ENCODE data around the gene SNPH. TPM values are rescaled to one million over a fixed set of nuclear protein-coding genes. Genes with fewer than 3 reads are reported as not detected.

Gene SNPH
- total and polyA plus RNA-seq, 4 donors: 1.2 to 3.3 (median 2.1) TPM

DNA sequence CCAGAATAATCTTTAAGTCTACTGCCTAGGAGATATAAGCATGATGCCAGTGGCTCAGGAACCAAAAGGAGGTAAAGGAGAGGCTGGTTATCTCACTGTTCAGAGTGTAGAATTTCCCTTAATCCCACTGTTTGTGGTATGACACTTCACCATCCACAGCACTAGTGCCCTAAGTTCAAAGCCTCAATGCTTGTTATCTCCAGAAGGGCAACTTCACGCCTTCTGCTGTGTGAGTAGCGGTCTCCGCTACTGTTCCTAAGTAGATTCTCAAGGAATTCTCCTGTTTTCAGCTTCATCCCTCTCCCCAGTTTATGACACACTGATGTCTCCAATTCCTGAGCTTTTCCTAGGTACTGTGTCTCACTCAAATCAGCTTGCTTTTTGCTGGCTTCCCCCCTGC, 13.7 kb upstream of the SNPH start:
- no peaks in the 10 kb centered on the region for H3K9me3 ChIP-seq (ENCODE audit: control insufficient read depth in 4 of 4, insufficient read depth in 3 of 4, low read length in 3 of 4)
- WGBS, 2 donors: 83 to 87% methylated on average over 3 of the region's 3 CpGs
- ATAC-seq (ENCODE audit: insufficient read depth, low FRiP score): no peak

DNA sequence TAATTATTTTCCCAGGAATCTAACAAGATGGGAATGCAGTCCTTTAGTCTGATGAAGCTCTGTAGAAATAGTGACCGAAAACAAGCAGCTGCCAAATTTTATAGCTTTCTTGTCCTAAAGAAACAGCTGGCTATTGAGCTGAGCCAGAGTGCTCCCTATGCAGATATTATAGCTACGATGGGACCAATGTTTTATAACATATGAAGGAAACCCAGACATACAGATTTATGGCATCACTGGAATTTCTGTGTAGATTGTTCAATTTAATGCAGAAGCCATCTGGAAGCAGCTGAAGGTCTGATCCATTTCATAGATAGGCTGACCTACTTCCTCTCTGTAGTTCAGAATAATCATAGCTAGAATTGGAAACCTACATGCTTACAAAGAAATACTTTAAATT, 11.8 kb upstream of the SNPH start:
- 55 to 69% methylated on average over 2 of the region's 2 CpGs for WGBS, 2 donors
- Histone ChIP-seq H3K9me3 (ENCODE audit: control insufficient read depth in 4 of 4, insufficient read depth in 3 of 4, low read length in 3 of 4) (no peaks in the 10 kb centered on the region), H3K9ac (ENCODE audit: insufficient read depth in 1 of 2, low read length in 2 of 2) (peak overlapping the region in 1 of 2 donors; percentile 32), H3K4me3 (no peak overlapping the region), H3K27me3 (ENCODE audit: control insufficient read depth in 3 of 3, insufficient read depth in 3 of 3, low read length in 2 of 3) (peaks cover 0 to 9% (median 0%) of the 10 kb centered on the region in 3 donors), H3K36me3 (ENCODE audit: control insufficient read depth in 4 of 4, insufficient read depth in 4 of 4, low read length in 4 of 4) (no peaks in the 10 kb centered on the region), H3K4me1 (ENCODE audit: control insufficient read depth in 5 of 5, insufficient read depth in 5 of 5, low read length in 5 of 5) (peaks cover 0 to 14% (median 0%) of the 10 kb centered on the region in 5 donors), H3K27ac (ENCODE audit: low read depth in 1 of 2, low read length in 1 of 2) (no peak overlapping the region)
- ATAC-seq (ENCODE audit: insufficient read depth, low FRiP score) (no peak), DNase-seq (peak in 2 of 3 donors; percentile 78 to 80)
- TF ChIP-seq, protein P1, sequence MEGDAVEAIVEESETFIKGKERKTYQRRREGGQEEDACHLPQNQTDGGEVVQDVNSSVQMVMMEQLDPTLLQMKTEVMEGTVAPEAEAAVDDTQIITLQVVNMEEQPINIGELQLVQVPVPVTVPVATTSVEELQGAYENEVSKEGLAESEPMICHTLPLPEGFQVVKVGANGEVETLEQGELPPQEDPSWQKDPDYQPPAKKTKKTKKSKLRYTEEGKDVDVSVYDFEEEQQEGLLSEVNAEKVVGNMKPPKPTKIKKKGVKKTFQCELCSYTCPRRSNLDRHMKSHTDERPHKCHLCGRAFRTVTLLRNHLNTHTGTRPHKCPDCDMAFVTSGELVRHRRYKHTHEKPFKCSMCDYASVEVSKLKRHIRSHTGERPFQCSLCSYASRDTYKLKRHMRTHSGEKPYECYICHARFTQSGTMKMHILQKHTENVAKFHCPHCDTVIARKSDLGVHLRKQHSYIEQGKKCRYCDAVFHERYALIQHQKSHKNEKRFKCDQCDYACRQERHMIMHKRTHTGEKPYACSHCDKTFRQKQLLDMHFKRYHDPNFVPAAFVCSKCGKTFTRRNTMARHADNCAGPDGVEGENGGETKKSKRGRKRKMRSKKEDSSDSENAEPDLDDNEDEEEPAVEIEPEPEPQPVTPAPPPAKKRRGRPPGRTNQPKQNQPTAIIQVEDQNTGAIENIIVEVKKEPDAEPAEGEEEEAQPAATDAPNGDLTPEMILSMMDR (IDR thresholded peaks at IDR 0.05; ENCODE audit: control extremely low read depth, extremely low read depth): no peak

More for the DNA sequence above, 13.7 kb upstream of the SNPH start:
- TF ChIP-seq, protein P1 (IDR thresholded peaks at IDR 0.05; ENCODE audit: control extremely low read depth, extremely low read depth): no peak
- Histone ChIP-seq H3K27me3 (ENCODE audit: control insufficient read depth in 3 of 3, insufficient read depth in 3 of 3, low read length in 2 of 3) (peaks cover 0 to 9% (median 0%) of the 10 kb centered on the region in 3 donors), H3K4me3 (no peak overlapping the region), H3K27ac (ENCODE audit: low read depth in 1 of 2, low read length in 1 of 2) (no peak overlapping the region), H3K4me1 (ENCODE audit: control insufficient read depth in 5 of 5, insufficient read depth in 5 of 5, low read length in 5 of 5) (peaks cover 0 to 14% (median 0%) of the 10 kb centered on the region in 5 donors), H3K9ac (ENCODE audit: insufficient read depth in 1 of 2, low read length in 2 of 2) (no peak overlapping the region), H3K36me3 (ENCODE audit: control insufficient read depth in 4 of 4, insufficient read depth in 4 of 4, low read length in 4 of 4) (no peaks in the 10 kb centered on the region)
- DNase-seq: no peak

DNA sequence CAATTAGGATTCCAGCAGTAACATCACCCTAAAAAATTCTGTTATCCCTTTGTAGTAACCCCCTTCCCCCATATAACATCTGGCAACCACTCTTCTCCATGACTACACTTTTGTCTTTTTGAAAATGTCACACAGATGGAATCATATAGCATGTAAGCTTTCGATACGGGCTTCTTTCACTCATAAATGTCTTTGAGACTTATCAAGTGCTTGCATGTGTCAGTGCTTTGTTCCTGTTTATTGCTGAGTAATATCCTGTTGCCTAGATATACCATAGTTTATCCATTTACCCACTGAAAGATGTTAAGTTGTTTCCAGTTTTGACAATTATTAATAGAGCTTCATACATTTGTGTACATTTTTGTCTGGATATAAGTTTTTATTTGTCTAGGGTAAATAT, 10.4 kb upstream of the SNPH start:
- no peaks in the 10 kb centered on the region for H3K36me3 ChIP-seq (ENCODE audit: control insufficient read depth in 4 of 4, insufficient read depth in 4 of 4, low read length in 4 of 4)
- H3K4me3 ChIP-seq: no peak overlapping the region
- WGBS, 2 donors: 61 to 81% methylated on average over 2 of the region's 2 CpGs
- TF ChIP-seq, protein P1 (IDR thresholded peaks at IDR 0.05; ENCODE audit: control extremely low read depth, extremely low read depth): no peak
- peaks cover 0 to 14% (median 0%) of the 10 kb centered on the region in 5 donors for H3K4me1 ChIP-seq (ENCODE audit: control insufficient read depth in 5 of 5, insufficient read depth in 5 of 5, low read length in 5 of 5)
- H3K27ac ChIP-seq (ENCODE audit: low read depth in 1 of 2, low read length in 1 of 2): no peak overlapping the region
- no peak for DNase-seq
- H3K9me3 ChIP-seq (ENCODE audit: control insufficient read depth in 4 of 4, insufficient read depth in 3 of 4, low read length in 3 of 4): no peaks in the 10 kb centered on the region
- H3K9ac ChIP-seq (ENCODE audit: insufficient read depth in 1 of 2, low read length in 2 of 2): no peak overlapping the region
- H3K27me3 ChIP-seq (ENCODE audit: control insufficient read depth in 3 of 3, insufficient read depth in 3 of 3, low read length in 2 of 3): peaks cover 0 to 9% (median 0%) of the 10 kb centered on the region in 3 donors
- no peak for ATAC-seq (ENCODE audit: insufficient read depth, low FRiP score)

DNA sequence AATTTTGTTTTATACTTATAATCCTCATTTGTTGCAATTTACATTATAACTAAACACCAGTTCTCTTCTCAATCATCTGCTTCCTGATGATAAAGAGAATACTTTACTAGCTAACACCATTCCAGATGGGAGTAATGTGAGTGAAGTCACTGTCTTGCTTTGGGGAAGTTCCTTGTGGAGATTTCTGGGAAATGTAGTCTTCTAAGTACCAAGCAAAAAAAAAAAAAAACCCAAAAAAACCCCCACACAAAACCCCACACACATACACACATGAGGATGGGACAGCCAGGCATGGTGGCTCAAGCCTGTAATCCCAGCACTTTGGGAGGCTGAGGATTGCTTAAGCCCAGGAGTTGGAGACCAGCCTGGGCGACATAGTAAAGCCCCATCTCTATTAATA, 2.2 kb upstream of the SNPH start:
- WGBS, 2 donors: 86 to 88% methylated on average over 1 of the region's 1 CpG
- ATAC-seq (ENCODE audit: insufficient read depth, low FRiP score): no peak
- Histone ChIP-seq H3K27ac (ENCODE audit: low read depth in 1 of 2, low read length in 1 of 2) (no peak overlapping the region), H3K9ac (ENCODE audit: insufficient read depth in 1 of 2, low read length in 2 of 2) (no peak overlapping the region), H3K36me3 (ENCODE audit: control insufficient read depth in 4 of 4, insufficient read depth in 4 of 4, low read length in 4 of 4) (peaks cover 0 to 1% (median 0%) of the 10 kb centered on the region in 4 donors), H3K9me3 (ENCODE audit: control insufficient read depth in 4 of 4, insufficient read depth in 3 of 4, low read length in 3 of 4) (peaks cover 0 to 2% (median 0%) of the 10 kb centered on the region in 4 donors), H3K4me1 (ENCODE audit: control insufficient read depth in 5 of 5, insufficient read depth in 5 of 5, low read length in 5 of 5) (peaks cover 0 to 16% (median 0%) of the 10 kb centered on the region in 5 donors), H3K27me3 (ENCODE audit: control insufficient read depth in 3 of 3, insufficient read depth in 3 of 3, low read length in 2 of 3) (peaks cover 0 to 5% (median 0%) of the 10 kb centered on the region in 3 donors), H3K4me3 (no peak overlapping the region)
- no peak for DNase-seq
- TF ChIP-seq, protein P1 (IDR thresholded peaks at IDR 0.05; ENCODE audit: control extremely low read depth, extremely low read depth): no peak
